OCI-LY3 (cell line): ENCODE data around the gene METAP1.
"Not testable (repeated sequence)": the region's sequence is repeated elsewhere in the genome, so short reads cannot be mapped to it uniquely, and the experiment has no call there.

Experiments
- H2AFZ ChIP-seq: fragments of 200-600, 300-600 bp; shearing (Covaris generic); 2 replicates; pipeline ENCODE4 v1.6.0; 2014; ENCODE audit warnings: antibody characterized with exemption, low read depth, low read length
- H3K27ac ChIP-seq: fragments of 200-600, 300-600 bp; sonication (generic); 2 replicates; pipeline ENCODE4 v1.5.1; 2014; ENCODE audit warnings: mild to moderate bottlenecking, low read length, moderate library complexity, mixed read lengths
- H3K27me3 ChIP-seq: fragments of 200-600, 300-600 bp; sonication (generic); 2 replicates; pipeline ENCODE4 v1.6.1; 2014; ENCODE audit warnings: low read depth, low read length, mixed read lengths
- H3K36me3 ChIP-seq: fragments of 200-600, 300-600 bp; sonication (generic); replicated peaks from 2 replicates; pipeline ENCODE3; 2014; ENCODE audit warnings: low read depth, low read length, mixed read lengths
- H3K4me1 ChIP-seq: fragments of 300-600, 200-600 bp; sonication (generic); 2 replicates; pipeline ENCODE4 v1.6.1; 2014; ENCODE audit warnings: low read length, mixed read lengths
- H3K4me2 ChIP-seq: fragments of 200-600, 300-600 bp; sonication (generic); 2 replicates; pipeline ENCODE4 v1.6.1; 2014; ENCODE audit warnings: low read length, mixed read lengths
- H3K4me3 ChIP-seq: fragments of 300-600, 200-600 bp; sonication (generic); 2 replicates; pipeline ENCODE4 v1.5.1; 2014; ENCODE audit warnings: antibody characterized with exemption, mild to moderate bottlenecking, low read length, moderate library complexity
- H3K79me2 ChIP-seq: fragments of 300-600, 200-600 bp; shearing (Covaris generic); 2 replicates; pipeline ENCODE4 v1.6.1; 2014; ENCODE audit warnings: mild to moderate bottlenecking, low read length, mixed read lengths
- H3K9ac ChIP-seq: fragments of 300-600, 200-600 bp; shearing (Covaris generic); 2 replicates; pipeline ENCODE4 v1.6.0; 2014; ENCODE audit warnings: mild to moderate bottlenecking, low read length, moderate library complexity
- H3K9me3 ChIP-seq: fragments of 200-600, 300-600 bp; shearing (Covaris generic); 2 replicates; pipeline ENCODE4 v1.6.1; 2014; ENCODE audit warnings: low read length, mixed read lengths; ENCODE audit not compliant: insufficient read depth
- H4K20me1 ChIP-seq: fragments of 200-600, 300-600 bp; sonication (generic); 2 replicates; pipeline ENCODE4 v1.6.1; 2016; ENCODE audit warnings: low read length, mixed read lengths; ENCODE audit not compliant: insufficient read depth
- CTCF ChIP-seq: fragments of 200-600, 300-600 bp; sonication (generic); IDR thresholded peaks from 2 replicates; pipeline ENCODE4 v1.5.1; 2014; ENCODE audit warnings: antibody characterized with exemption, low read length, low read depth
- EZH2phosphoT487 ChIP-seq: fragments of 200-600 bp; shearing (Covaris generic); IDR thresholded peaks from 2 replicates; pipeline ENCODE4 v1.6.1; 2018; ENCODE audit warnings: antibody characterized with exemption, mixed run types, low read depth

Gene METAP1

GRCh38 chr4:98969878-98970785 lies 25.4 kb upstream of the METAP1 start:
- Histone ChIP-seq H3K9ac (no peak overlapping the region), H3K4me1 (peaks cover 12% of the 10 kb centered on the region), H3K79me2 (no peaks in the 10 kb centered on the region), H3K4me2 (peak overlapping the region; percentile 33), H3K4me3 (no peak overlapping the region), H3K36me3 (no peaks in the 10 kb centered on the region), H2AFZ (peak overlapping the region; percentile 73; the same call in 1 of the 2 replicates), H3K27me3 (no peaks in the 10 kb centered on the region), H4K20me1 (no peaks in the 10 kb centered on the region), H3K9me3 (no peaks in the 10 kb centered on the region), H3K27ac (no peak overlapping the region)
- TF ChIP-seq EZH2phosphoT487, result no peak
- TF ChIP-seq CTCF, result no peak

- no peak overlapping the region for H2AFZ ChIP-seq
- TF ChIP-seq CTCF (no peak), EZH2phosphoT487 (no peak)
- no peaks in the 10 kb centered on the region for H4K20me1 ChIP-seq
- H3K27me3 ChIP-seq, result no peaks in the 10 kb centered on the region
- no peak overlapping the region for H3K4me2 ChIP-seq
- no peaks in the 10 kb centered on the region for H3K4me1 ChIP-seq
- no peaks in the 10 kb centered on the region for H3K79me2 ChIP-seq
- H3K36me3 ChIP-seq, result no peaks in the 10 kb centered on the region
- no peaks in the 10 kb centered on the region for H3K9me3 ChIP-seq
- H3K4me3 ChIP-seq, result no peak overlapping the region
- H3K27ac ChIP-seq, result no peak overlapping the region
- no peak overlapping the region for H3K9ac ChIP-seq
Measured at GRCh38 chr4:98976716-98977115, 18.8 kb upstream of the METAP1 start.

GRCh38 chr4:98977557-98977956 lies 18.0 kb upstream of the METAP1 start:
- Histone ChIP-seq H3K9me3 (no peaks in the 10 kb centered on the region), H2AFZ (no peak overlapping the region), H3K9ac (no peak overlapping the region), H3K27ac (no peak overlapping the region), H3K4me1 (no peaks in the 10 kb centered on the region), H3K27me3 (no peaks in the 10 kb centered on the region), H3K4me2 (no peak overlapping the region), H3K79me2 (no peaks in the 10 kb centered on the region), H4K20me1 (no peaks in the 10 kb centered on the region), H3K36me3 (no peaks in the 10 kb centered on the region), H3K4me3 (no peak overlapping the region)
- TF ChIP-seq EZH2phosphoT487, result no peak
- no peak for TF ChIP-seq CTCF

- Histone ChIP-seq H3K4me3 (no peak overlapping the region), H3K9ac (no peak overlapping the region), H3K79me2 (no peaks in the 10 kb centered on the region)
Measured at GRCh38 chr4:98987720-98988119, 7.8 kb upstream of the METAP1 start.

GRCh38 chr4:98992835-98993234 lies 2.7 kb upstream of the METAP1 start:
- Histone ChIP-seq H3K79me2 (peaks cover 23% of the 10 kb centered on the region), H3K4me1 (peaks cover 13% of the 10 kb centered on the region)
- not testable (repeated sequence) for H4K20me1 ChIP-seq, H3K36me3 ChIP-seq, H2AFZ ChIP-seq, H3K27me3 ChIP-seq, H3K27ac ChIP-seq, H3K4me2 ChIP-seq, H3K9ac ChIP-seq, H3K4me3 ChIP-seq, H3K9me3 ChIP-seq

More at GRCh38 chr4:98987720-98988119, 7.8 kb upstream of the METAP1 start:
- Histone ChIP-seq H2AFZ (no peak overlapping the region), H3K36me3 (no peaks in the 10 kb centered on the region), H4K20me1 (no peaks in the 10 kb centered on the region), H3K4me2 (no peak overlapping the region), H3K9me3 (no peaks in the 10 kb centered on the region), H3K27ac (no peak overlapping the region), H3K4me1 (no peaks in the 10 kb centered on the region), H3K27me3 (no peaks in the 10 kb centered on the region)
- TF ChIP-seq CTCF (no peak), EZH2phosphoT487 (no peak)
